IMR-90 (cell line): Measurements from ENCODE around the gene TMC1. TPM values are rescaled to one million over a fixed set of nuclear protein-coding genes. Genes with fewer than 3 reads are reported as not detected.

Source experiments
- ATAC-seq: fragments of 200-7000 bp; cut with Tn5 transposase; 2 replicates; pipeline ENCODE4 v1.9.1; 2020; ENCODE audit warnings: low read depth, mild to moderate bottlenecking, moderate library complexity
- BruUV-seq: library from RNA; stranded (reverse); fragments of 400-500 nt; replicated peaks from 2 replicates; lab custom pipeline; 2021; lab: Mats Ljungman, UMichigan
- CTCF ChIA-PET: fragments of 300-600 bp; formaldehyde crosslinking; extraction: SDS; loops from one replicate; lab custom pipeline; 2021; ENCODE audit warnings: antibody characterized with exemption; lab: Yijun Ruan, JAX
- POLR2A ChIA-PET: fragments of 300-600 bp; sonication (Branson Sonifier 250); formaldehyde crosslinking; loops from one replicate; lab custom pipeline; 2022; ENCODE audit warnings: antibody characterized with exemption; ENCODE audit not compliant: unreplicated experiment; lab: Charles Lee
- DNase-seq: peaks from one replicate; pipeline ENCODE4 v3.0.0; 2013
- H2AFZ ChIP-seq: replicated peaks from 2 replicates; pipeline ENCODE3; 2013; ENCODE audit warnings: low read length, mild to moderate bottlenecking; ENCODE audit not compliant: poor library complexity
- H2AK5ac ChIP-seq: 2 replicates; pipeline ENCODE4 v1.6.1; 2013; ENCODE audit warnings: low read depth, low read length, inconsistent platforms
- H2AK9ac ChIP-seq: replicated peaks from 2 replicates; pipeline ENCODE3; 2013; ENCODE audit warnings: mild to moderate bottlenecking, low read depth, low read length, moderate library complexity; ENCODE audit not compliant: poor library complexity
- H2BK120ac ChIP-seq: 2 replicates; pipeline ENCODE4 v1.6.1; 2013; ENCODE audit warnings: low read depth, low read length, inconsistent platforms
- H2BK15ac ChIP-seq: 3 replicates; pipeline ENCODE4 v1.6.1; 2013; ENCODE audit warnings: low read depth, low read length, inconsistent platforms
- H2BK20ac ChIP-seq: 2 replicates; pipeline ENCODE4 v1.6.1; 2013; ENCODE audit warnings: low read depth, mild to moderate bottlenecking, inconsistent platforms, low read length, moderate library complexity
- H2BK5ac ChIP-seq: 2 replicates; pipeline ENCODE4 v1.6.1; 2013; ENCODE audit warnings: mild to moderate bottlenecking, low read depth, low read length, inconsistent platforms; ENCODE audit not compliant: poor library complexity, severe bottlenecking
- H3K14ac ChIP-seq: replicated peaks from 2 replicates; pipeline ENCODE4 v1.6.1; 2013; ENCODE audit warnings: low read depth, low read length, inconsistent platforms
- H3K18ac ChIP-seq: 2 replicates; pipeline ENCODE4 v1.6.1; 2013; ENCODE audit warnings: low read depth, low read length, control low read depth
- H3K23ac ChIP-seq: 2 replicates; pipeline ENCODE4 v1.6.1; 2013; ENCODE audit warnings: low read depth, low read length, inconsistent platforms
- H3K27ac ChIP-seq: 2 replicates; pipeline ENCODE4 v1.5.1; 2013; ENCODE audit warnings: mild to moderate bottlenecking, control low read depth, low read length; ENCODE audit not compliant: insufficient read depth
- H3K27me3 ChIP-seq: 2 replicates; pipeline ENCODE4 v1.6.1; 2013; ENCODE audit warnings: low read length; ENCODE audit not compliant: control insufficient read depth, insufficient read depth
- H3K36me3 ChIP-seq: 2 replicates; pipeline ENCODE4 v1.6.1; 2013; ENCODE audit warnings: low read length, mixed read lengths; ENCODE audit not compliant: control insufficient read depth, insufficient read depth
- H3K4ac ChIP-seq: 2 replicates; pipeline ENCODE4 v1.6.1; 2013; ENCODE audit warnings: low read depth, low read length, inconsistent platforms
- H3K4me1 ChIP-seq: 2 replicates; pipeline ENCODE4 v1.6.1; 2013; ENCODE audit warnings: low read length, mixed read lengths; ENCODE audit not compliant: control insufficient read depth, insufficient read depth
- H3K4me2 ChIP-seq: 2 replicates; pipeline ENCODE4 v1.6.1; 2013; ENCODE audit warnings: low read depth, mild to moderate bottlenecking, control low read depth, low read length, moderate library complexity
- H3K4me3 ChIP-seq: 2 replicates; pipeline ENCODE4 v1.5.1; 2013; ENCODE audit warnings: low read depth, mild to moderate bottlenecking, control low read depth, low read length, moderate library complexity; ENCODE audit not compliant: insufficient read depth
- H3K56ac ChIP-seq: 2 replicates; pipeline ENCODE4 v1.6.1; 2013; ENCODE audit warnings: low read length, inconsistent platforms; ENCODE audit not compliant: insufficient read depth; ENCODE audit errors: extremely low read depth
- H3K79me1 ChIP-seq, 2 experiments: 2 replicates each; pipeline ENCODE4 v1.6.1; 2013; ENCODE audit warnings: low read length in 2 of 2, inconsistent platforms in 1 of 2, low read depth in 1 of 2
- H3K9ac ChIP-seq: 2 replicates; pipeline ENCODE4 v1.6.1; 2013; ENCODE audit warnings: low read depth, low read length, control low read depth
- H3K9me1 ChIP-seq: 2 replicates; pipeline ENCODE4 v1.6.1; 2013; ENCODE audit warnings: low read length, inconsistent platforms; ENCODE audit not compliant: insufficient read depth
- H3K9me3 ChIP-seq: 2 replicates; pipeline ENCODE4 v1.6.1; 2013; ENCODE audit warnings: low read length; ENCODE audit not compliant: control insufficient read depth, insufficient read depth
- H4K20me1 ChIP-seq: 2 replicates; pipeline ENCODE4 v1.6.1; 2013; ENCODE audit warnings: low read length, inconsistent platforms; ENCODE audit not compliant: insufficient read depth
- H4K5ac ChIP-seq: 2 replicates; pipeline ENCODE4 v1.6.1; 2013; ENCODE audit warnings: mild to moderate bottlenecking, low read depth, low read length, control low read depth
- H4K8ac ChIP-seq, 2 experiments: 2 replicates each; pipeline ENCODE4 v1.6.1; 2013; ENCODE audit warnings: low read depth in 2 of 2, low read length in 2 of 2, control low read depth in 1 of 2, inconsistent platforms in 1 of 2
- H4K91ac ChIP-seq: 2 replicates; pipeline ENCODE4 v1.6.1; 2013; ENCODE audit warnings: low read depth, low read length, inconsistent platforms; ENCODE audit not compliant: insufficient read depth
- BHLHE40 ChIP-seq: fragments of 150-350 bp; IDR thresholded peaks from 2 replicates; pipeline ENCODE4 v1.6.1; 2016; ENCODE audit warnings: mild to moderate bottlenecking, low read depth, low read length
- CEBPB ChIP-seq: IDR thresholded peaks from 2 replicates; pipeline ENCODE4 v1.6.1; 2012; ENCODE audit warnings: low read depth, low read length, improper control_type of control experiment
- CHD1 ChIP-seq: IDR thresholded peaks from 2 replicates; pipeline ENCODE4 v1.6.1; 2012; ENCODE audit warnings: low read depth, low read length, improper control_type of control experiment
- CTCF ChIP-seq: conservative IDR thresholded peaks from 2 replicates; pipeline ENCODE4 v1.5.1; 2012; ENCODE audit warnings: mild to moderate bottlenecking, low read depth, low read length, improper control_type of control experiment
- ELK1 ChIP-seq: fragments of 150-350 bp; IDR thresholded peaks from 2 replicates; pipeline ENCODE4 v1.6.1; 2016; ENCODE audit warnings: low read depth, mild to moderate bottlenecking, low read length, moderate library complexity, borderline replicate concordance
- FOS ChIP-seq: fragments of 150-350 bp; IDR thresholded peaks from 2 replicates; pipeline ENCODE4 v1.6.1; 2016; ENCODE audit warnings: low read depth, low read length
- MAFK ChIP-seq: IDR thresholded peaks from 2 replicates; pipeline ENCODE4 v1.6.1; 2012; ENCODE audit warnings: low read depth, low read length, improper control_type of control experiment
- MAZ ChIP-seq: IDR thresholded peaks from 2 replicates; pipeline ENCODE4 v1.6.1; 2012; ENCODE audit warnings: low read depth, mild to moderate bottlenecking, low read length, improper control_type of control experiment, moderate library complexity, borderline replicate concordance
- MXI1 ChIP-seq: IDR thresholded peaks from 2 replicates; pipeline ENCODE4 v1.6.1; 2012; ENCODE audit warnings: low read depth, mild to moderate bottlenecking, low read length, moderate library complexity, borderline replicate concordance
- NFE2L2 ChIP-seq: fragments of 150-350 bp; IDR thresholded peaks from 2 replicates; pipeline ENCODE4 v1.6.1; 2016; ENCODE audit warnings: low read depth, mild to moderate bottlenecking, low read length
- POLR2A ChIP-seq: IDR thresholded peaks from 2 replicates; pipeline ENCODE4 v1.6.1; 2012; ENCODE audit warnings: mild to moderate bottlenecking, low read depth, low read length
- RAD21 ChIP-seq: IDR thresholded peaks from 2 replicates; pipeline ENCODE4 v1.6.1; 2012; ENCODE audit warnings: low read length, improper control_type of control experiment
- RCOR1 ChIP-seq: IDR thresholded peaks from 2 replicates; pipeline ENCODE4 v1.6.1; 2012; ENCODE audit warnings: mild to moderate bottlenecking, low read length, improper control_type of control experiment; ENCODE audit not compliant: insufficient replicate concordance
- RFX5 ChIP-seq: IDR thresholded peaks from 2 replicates; pipeline ENCODE4 v1.8.0; 2012; ENCODE audit warnings: low read depth, mild to moderate bottlenecking, low read length, moderate library complexity
- SMC3 ChIP-seq: fragments of 150-350 bp; IDR thresholded peaks from 2 replicates; pipeline ENCODE4 v1.6.1; 2016; ENCODE audit warnings: low read depth, mild to moderate bottlenecking, antibody characterized with exemption, low read length, moderate library complexity
- USF2 ChIP-seq: fragments of 150-350 bp; IDR thresholded peaks from 2 replicates; pipeline ENCODE4 v1.6.1; 2017; ENCODE audit warnings: mild to moderate bottlenecking, antibody characterized with exemption, low read length, low read depth
- WGBS, 2 experiments: methylation state at CpG; one replicate each; pipeline versions ENCODE4 v1.1.5 to v1.1.7; 2013; ENCODE audit warnings: missing lambda C conversion rate in 2 of 2; ENCODE audit not compliant: insufficient read length in 1 of 2; ENCODE audit errors: extremely low coverage in 2 of 2; 5-methylcytosine and 5-hydroxymethylcytosine counted together
- dilution Hi-C: fragments of 300-500 bp; cut with HindIII; formaldehyde crosslinking; loops from one replicate; pipeline ENCODE4 v1.14.3; 2018; ENCODE audit warnings: low sequenced_read_pairs; ENCODE audit not compliant: unreplicated experiment
- in situ Hi-C: fragments of 300-500 bp; cut with MboI; formaldehyde crosslinking; loops from 3 replicates; pipeline ENCODE4 v1.14.3; 2019; ENCODE audit warnings: low sequenced_read_pairs, inconsistent platforms, mixed read lengths
- intact Hi-C: fragments of 100-400 bp; cut with micrococcal nuclease; formaldehyde crosslinking; loops from 2 replicates; pipeline ENCODE4 v1.10.0; 2022
- polyA plus RNA-seq, 3 experiments: library from polyadenylated mRNA; depleted of rRNA; stranded (reverse); fragments of >200 nt; gene quantifications; 2 replicates each; pipeline ENCODE4 v1.2.3, GENCODE V29; 2012; ENCODE audit warnings: low replicate concordance in 1 of 3
- total RNA-seq: library from RNA; depleted of rRNA; stranded (reverse); fragments of >200 nt; gene quantifications from 2 replicates; pipeline ENCODE4 v1.2.3, GENCODE V29; 2012

Gene TMC1
- total and polyA plus RNA-seq, 2 of the 4 experiments (the other 2 are of a cell fraction) = not detected

- H2AFZ ChIP-seq = no peak overlapping the region
- ChIA-PET POLR2A (interaction anchor here (3.1 kb wide), 1 partner anchor 215 kb away, joined by 27 read pairs; the partner anchor contains the start of gene ZFAND5), CTCF (no interaction called here)
- H3K36me3 ChIP-seq = no peaks in the 10 kb centered on the region
- TF ChIP-seq NFE2L2 (no peak), POLR2A (no peak), SMC3 (no peak), FOS (no peak), RFX5 (no peak), CTCF (no peak), ELK1 (no peak), RAD21 (no peak), CHD1 (no peak), RCOR1 (no peak), MXI1 (no peak), USF2 (no peak), MAFK (no peak), MAZ (no peak), CEBPB (no peak), BHLHE40 (no peak)
- peaks cover 6% of the 10 kb centered on the region for H3K9me1 ChIP-seq
- H3K4ac ChIP-seq = peak overlapping the region; percentile 61
- H3K4me2 ChIP-seq = no peak overlapping the region; the same call in 1 of the 2 replicates
- no TSS peak for BruUV-seq
- no peak overlapping the region; the same call in 1 of the 2 replicates for H2AK5ac ChIP-seq
- H2BK120ac ChIP-seq = peak overlapping the region; percentile 84
- H2BK15ac ChIP-seq = no peak overlapping the region
- peak; percentile 63 for DNase-seq
- H3K56ac ChIP-seq = no peak overlapping the region
- in situ Hi-C loops = no loop called here
- no peak for ATAC-seq
- no peak overlapping the region for H3K27ac ChIP-seq
- no peak overlapping the region for H3K9ac ChIP-seq
- peak overlapping the region; percentile 74; the same call in 1 of the 2 replicates for H3K14ac ChIP-seq
- H3K4me1 ChIP-seq = peaks cover 30% of the 10 kb centered on the region
- peak overlapping the region; percentile 81 for H4K5ac ChIP-seq
- peak overlapping the region; percentile 49 for H2BK5ac ChIP-seq
- H2AK9ac ChIP-seq = peak overlapping the region; percentile 12
- H3K9me3 ChIP-seq = no peaks in the 10 kb centered on the region
- H3K4me3 ChIP-seq = no peak overlapping the region
- peak overlapping the region in 1 of 2 experiments; percentile 19; a peak in 1 of 4 replicates for H4K8ac ChIP-seq
- H3K23ac ChIP-seq = no peak overlapping the region
- H2BK20ac ChIP-seq = peak overlapping the region; percentile 79
- 0 out of 2 replicates have a peak overlapping the region, but pooled peaks have one; percentile 8 for H4K91ac ChIP-seq
- H3K79me1 ChIP-seq = peaks cover 0 to 24% of the 10 kb centered on the region in 2 experiments; a peak in 2 of 4 replicates
- WGBS, 2 experiments = 83% methylated on average over 2 of the region's 4 CpGs; no CpG with 5 or more reads in 1 of the 2 experiments
- dilution Hi-C loops = no loop called here
- intact Hi-C loops = no loop called here
- no peaks in the 10 kb centered on the region for H4K20me1 ChIP-seq
- H3K18ac ChIP-seq = peak overlapping the region; percentile 80
- H3K27me3 ChIP-seq = no peaks in the 10 kb centered on the region
Observed at GRCh38 chr9:72579190-72579589, 57.8 kb downstream of the TMC1 start.
